GM03348 (cell line): Measurements from ENCODE around the gene FBXW11.
"Not testable (repeated sequence)": the region's sequence is repeated elsewhere in the genome, so short reads cannot be mapped to it uniquely, and the experiment has no call there.

Experiments used
- DNase-seq: peaks from one replicate; pipeline ENCODE4 v3.0.0; 2012; ENCODE audit warnings: low spot score

Gene FBXW11

DNA sequence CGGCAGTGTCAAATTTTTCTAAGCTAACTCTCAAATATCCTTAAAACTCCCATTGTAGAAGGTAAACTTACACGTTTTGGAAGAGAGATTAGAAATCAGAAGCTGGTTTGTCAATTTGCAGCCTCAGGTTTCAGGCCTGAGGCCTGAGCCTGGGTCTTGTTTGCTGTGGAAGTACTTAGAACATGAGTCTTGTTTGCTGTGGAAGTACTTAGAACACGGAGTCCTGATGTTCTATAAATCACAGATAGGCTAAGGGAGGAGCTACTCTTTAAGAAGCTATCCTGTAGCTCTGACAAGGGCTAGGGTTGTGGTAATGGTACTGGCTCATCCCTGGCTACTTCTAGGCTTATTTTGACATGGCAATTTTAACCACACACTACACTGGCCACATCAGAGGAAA is 97.8 kb downstream of the FBXW11 start:
- DNase-seq = no peak

DNA sequence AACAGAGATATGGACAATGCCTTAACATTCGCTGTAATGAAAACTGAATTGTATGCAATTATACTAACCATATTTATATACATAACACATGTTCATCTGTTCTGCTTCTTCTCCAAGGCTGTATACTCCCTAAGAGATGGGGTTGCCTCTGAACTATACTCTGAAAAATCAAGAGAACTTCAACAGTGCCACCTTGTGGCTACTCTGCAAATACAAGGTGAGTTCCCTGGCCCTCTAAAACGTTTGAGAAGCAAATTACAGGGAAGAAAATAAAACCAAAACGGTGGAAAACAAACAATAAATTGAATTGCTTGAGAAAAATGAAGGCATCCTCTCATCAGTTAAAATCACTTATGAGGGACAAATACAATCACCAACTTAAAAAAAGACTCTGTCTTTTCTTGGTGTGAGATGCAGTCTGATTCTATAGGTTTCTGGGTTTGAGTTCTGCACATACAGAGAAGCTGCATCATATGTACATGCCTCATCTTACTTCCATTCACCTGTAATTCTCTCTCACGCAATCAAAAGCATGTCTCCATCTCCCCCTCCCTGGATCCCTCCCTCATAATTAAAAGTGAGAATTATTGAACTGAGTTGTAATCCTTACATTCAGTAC is 98.6 kb downstream of the FBXW11 start:
- DNase-seq = peak; percentile 64

DNA sequence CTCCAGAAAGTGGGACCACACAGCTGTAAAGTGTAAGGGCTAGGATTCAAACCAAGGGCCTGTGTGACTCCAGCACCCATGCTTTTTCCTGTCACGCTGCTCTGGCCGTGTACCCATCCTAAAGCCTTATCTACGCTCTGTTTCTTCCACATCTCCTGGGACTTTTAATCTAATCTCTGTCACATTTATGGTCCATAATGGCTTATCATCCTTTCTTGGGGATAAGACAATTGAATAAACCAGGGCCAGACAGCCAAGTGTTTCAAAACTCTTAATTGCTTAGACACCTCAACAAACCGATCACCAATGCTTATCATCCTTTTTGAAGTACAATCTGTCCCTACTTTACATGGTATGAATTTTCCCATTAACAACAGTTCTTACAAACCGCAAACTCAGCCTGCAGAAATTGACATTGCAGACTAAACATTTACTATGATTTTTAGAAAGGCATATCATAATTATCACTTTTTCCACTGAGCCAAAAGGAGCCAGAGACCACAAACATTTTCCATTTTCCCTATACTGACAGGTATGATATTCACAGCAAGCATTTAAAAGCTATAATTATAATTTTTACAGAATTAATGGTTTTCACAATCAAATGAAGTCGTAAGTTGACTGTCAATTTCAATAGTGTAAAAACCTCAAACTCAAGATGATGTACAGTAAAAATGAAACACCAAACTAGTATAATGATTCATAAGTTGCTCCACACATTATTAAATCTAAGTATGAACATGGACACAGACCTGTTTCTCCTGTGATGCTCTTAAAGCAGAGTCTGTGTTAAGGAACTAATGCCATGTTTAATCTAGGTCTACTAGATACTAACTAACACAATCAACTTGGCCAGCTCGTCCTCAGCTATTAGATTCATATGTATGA is 99.5 kb downstream of the FBXW11 start:
- DNase-seq = no peak

DNA sequence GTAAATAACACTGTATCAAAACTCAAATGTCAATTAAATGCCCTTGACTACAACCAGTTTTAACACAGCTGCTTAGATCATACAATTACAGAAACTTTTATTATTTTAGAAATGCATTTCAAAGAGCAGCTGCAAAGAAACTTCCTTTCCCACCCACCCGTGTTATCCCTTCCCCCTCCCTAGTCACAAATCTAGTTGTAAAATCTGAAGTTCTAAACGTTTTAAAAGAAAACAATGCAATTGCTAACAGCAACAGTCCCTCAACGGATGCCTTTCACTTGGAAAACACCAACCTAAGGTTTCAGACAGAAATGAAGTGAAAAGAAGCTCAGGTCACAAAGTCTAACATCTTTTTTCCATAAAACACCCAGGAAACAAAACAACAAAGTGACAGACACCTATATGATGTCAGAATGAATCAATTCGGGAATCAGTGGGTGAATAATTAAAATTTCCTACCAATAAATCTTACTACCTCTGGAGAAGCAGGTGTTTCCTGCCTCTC is 100.3 kb downstream of the FBXW11 start:
- DNase-seq = no peak

DNA sequence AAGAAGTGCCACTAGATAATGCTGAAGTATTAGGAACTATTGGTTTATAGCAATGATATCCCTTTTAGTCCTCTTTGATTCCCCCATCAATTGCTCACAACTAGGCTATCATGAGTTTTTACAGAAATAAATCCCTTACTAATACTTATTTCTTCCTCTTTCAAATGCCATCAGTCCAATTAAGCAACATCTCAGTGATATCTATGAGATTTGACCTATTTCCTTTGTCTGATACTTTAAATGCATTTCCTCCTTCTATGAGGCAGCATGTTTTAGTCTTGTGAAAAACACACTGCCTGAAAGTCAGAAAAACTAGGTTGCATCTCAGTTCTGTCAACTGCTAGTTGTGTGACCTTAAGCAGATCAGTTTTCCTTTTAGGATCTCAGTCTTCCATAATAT is 101.6 kb downstream of the FBXW11 start:
- no peak for DNase-seq

DNA sequence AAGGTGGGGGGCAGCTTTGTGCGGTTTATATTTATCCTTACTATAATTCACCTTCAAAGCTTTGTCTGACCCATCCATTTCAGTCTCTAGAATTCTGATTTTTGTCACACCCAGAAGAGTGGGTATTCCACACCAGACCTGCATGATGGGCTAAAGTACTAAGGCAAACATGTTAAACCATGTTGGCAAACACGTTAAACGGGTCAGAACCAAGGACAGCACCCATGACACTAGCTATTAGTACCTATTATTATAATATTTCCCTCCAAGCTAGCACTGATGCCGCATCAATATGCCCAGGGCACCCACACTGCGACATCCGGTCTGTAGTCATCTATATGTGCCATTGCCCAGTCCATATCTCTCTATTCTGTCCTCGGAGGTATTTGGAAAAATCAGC is 104.7 kb downstream of the FBXW11 start:
- DNase-seq = no peak

DNA sequence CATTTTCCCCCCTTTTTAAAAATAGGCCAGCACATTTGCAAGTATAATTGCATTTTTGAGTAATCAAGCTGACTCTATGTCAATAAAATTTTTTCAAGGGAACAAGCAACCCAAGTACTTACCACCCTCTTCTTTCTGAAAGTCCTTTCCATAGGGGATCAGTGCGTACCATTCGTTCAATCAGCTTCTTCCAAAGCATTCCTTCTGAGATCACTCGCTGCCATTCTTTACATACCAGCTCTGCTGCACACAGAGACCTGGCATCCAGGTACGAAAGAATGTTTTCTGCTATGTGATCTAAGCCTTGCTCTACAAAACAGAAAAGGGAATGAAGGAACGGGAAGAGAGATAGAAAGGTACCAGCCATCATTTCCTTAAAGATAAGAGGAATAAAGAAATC is 106.6 kb downstream of the FBXW11 start:
- no peak for DNase-seq

DNA sequence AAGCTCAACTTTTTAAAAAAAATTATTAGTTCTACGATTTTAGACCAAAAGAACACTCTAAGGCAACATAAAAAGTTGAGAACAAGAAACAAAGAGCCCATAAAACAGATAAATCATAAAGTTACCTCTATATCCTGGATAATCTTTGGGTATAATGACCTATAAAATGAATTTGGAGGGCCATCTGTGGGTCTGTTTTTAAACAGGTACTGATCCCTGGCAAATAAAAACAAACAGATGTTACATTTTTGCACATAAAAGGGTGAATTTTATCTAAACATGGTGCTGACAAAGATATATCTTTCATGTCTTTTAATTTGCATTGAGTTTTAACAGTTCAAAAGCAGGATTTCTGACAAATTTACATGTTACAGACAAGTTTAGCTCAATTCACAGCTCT is 107.6 kb downstream of the FBXW11 start:
- no peak for DNase-seq

DNA sequence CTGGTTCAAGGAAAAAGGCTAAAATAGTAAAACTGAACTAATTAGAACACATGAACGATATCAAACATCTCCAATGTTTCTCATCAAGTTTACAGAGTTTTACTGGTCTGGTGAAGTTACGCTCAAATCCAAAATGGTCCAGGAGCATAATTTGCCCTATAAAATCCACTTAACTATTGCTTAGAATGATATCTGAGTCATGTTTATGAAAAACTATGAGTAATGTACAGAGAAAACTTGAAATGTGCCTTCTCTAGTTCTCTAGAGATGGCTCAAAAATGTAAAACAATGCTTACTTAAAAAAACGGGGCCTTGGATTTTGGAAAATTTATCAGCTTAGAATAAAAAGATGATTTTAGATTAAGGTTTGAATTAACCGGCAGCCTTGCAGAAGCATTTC is 108.1 kb downstream of the FBXW11 start:
- no peak for DNase-seq

DNA sequence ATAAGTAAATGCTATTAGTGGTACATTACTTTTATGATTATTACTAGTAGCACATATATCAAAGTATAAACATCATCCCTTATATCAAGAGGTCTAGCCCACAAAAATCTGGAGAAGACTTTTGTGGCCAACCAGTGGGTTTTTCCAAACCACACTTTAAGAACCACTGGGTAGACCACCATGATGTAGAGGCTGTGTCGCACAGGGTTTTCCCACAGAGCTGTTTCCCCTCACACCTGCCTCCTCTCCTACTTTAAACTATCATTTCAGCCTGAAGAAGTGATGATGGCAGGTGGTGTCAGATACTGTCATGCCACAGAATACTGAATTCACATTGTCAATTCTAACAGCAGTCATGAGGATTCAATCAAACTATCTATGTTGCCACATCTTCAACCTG is 109.2 kb downstream of the FBXW11 start:
- DNase-seq = no peak

DNA sequence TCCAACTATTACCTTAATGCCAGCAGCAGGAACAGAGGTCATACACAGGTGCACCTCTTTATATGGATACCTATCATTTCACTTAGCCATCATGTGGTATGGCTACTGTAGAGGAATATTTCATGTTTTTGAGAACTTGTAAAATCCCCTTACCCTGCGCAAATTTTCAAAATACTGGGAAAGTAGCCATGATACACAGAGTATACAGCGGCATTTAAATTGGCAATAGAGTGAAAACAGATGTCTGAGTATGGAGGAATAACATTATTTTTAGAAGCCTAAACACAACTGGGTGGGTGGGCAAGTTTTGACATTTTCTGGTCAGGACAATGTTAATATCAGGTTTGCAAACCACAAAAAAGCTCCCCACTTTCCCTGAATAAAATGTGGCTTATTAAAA is 111.4 kb downstream of the FBXW11 start:
- no peak for DNase-seq

DNA sequence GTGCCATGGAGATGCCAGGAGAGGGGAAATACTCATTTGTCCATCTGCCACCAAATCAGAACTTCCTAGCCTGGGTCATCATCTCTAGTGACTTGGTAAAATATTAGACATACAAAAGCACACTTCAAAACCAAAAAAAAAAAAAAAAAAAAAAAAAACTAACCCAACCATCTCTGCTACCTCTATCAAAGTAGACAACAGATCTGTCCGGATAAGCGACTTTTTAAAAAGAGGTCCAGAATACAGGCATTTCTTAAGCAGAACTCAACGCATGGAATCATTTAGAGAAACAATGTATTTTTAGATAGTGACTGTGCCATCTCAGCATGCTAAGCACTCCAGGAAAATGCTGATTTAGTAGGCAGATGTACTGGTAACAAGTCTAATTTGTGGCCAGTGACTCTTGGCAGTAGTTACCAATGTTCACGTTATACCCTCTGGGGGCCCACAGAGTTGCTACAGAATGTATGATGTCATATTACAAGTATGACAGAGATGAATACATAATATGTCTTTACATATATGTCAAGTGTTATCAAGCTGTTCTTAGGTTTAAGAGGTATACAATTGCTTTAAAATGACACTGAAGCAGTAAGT is 113.0 kb downstream of the FBXW11 start:
- peak; percentile 54 for DNase-seq

DNA sequence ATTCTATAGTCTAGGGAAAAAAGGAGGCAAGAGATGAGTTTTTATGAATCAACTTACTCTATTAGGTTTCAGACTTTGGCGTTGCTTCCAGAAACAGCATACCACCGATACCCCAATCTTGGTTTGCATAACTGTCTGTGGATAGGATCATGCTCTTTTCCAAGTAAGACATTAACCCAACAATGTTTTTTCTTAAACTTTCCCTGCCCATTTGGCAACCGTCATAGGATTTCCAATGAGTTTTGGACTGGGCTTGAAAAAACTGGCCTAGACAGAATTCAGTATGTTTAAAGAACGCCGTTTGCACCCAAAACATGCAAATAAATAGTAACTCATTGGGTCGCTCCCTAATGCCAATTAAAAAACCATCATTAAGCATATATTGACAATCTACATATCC is 114.8 kb downstream of the FBXW11 start:
- DNase-seq = no peak

DNA sequence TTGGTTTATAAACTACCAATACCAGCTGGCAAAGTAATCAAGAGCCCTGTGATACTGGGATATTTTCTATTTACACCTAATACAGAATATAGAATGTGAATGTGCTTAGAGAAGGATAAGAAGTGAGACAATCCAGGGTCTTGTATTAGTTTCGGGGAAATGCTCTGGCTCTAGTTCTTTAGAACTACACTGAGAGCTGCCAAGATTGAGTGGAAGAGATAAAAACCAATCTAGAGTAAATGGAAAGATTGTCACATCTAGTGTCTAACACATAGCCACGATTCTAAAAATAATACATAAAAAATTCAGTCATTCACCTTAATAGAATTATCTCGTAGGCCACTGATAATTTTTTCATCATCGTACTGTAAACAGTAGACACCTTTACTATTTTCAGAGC is 115.3 kb downstream of the FBXW11 start:
- no peak for DNase-seq

DNA sequence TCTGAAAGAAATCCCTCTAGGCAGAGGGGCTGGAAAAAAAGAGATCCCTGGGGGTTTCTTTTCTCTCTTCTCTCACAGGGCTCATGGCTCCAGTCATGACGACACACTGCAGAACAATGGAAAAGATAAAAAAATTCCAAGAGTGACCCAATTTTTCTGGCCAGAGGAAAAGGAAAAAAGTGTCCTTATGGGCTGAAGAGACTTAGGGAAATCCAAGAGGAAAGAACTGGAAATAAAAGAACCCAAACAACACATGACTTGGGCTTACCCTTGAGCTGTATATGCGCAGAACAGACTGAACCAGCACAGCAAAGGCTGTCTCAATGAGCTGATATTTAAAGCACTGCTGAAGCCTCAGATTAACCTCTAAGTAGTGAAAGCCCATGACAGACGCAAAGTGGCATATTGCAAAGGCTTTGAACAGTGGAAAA is 118.4 kb downstream of the FBXW11 start:
- no peak for DNase-seq

DNA sequence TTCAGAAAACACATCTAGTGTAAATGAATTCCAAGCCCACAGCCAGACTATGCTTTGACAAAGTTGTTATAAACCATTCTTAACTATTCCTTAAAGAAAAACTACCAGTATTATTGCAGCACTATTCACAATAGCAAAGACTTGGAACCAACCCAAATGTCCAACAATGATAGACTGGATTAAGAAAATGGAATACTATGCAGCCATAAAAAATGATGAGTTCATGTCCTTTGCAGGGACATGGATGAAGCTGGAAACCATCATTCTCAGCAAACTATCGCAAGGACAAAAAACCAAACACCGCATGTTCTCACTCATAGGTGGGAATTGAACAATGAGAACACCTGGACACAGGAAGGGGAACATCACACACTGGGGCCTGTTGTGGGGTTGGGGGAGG is 120.4 kb downstream of the FBXW11 start:
- not testable (repeated sequence) for DNase-seq

DNA sequence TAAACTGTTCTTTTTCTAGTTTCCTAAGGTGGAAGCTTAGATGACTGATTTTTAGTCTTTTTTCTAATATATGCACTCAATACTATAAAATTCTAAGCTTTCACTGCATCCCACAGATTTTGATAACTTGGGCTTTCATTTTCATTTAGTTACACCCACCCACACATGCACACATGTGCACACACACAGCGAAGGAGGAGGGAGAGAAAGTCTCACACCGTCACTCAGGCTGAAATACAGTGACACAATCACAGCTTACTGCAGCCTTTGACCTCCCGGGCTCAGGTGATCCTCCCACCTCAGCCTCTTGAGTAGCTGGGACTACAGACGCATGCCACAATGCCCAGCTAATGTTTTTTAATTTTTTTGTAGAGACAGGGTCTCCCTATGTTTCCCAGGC is 124.3 kb downstream of the FBXW11 start:
- no peak for DNase-seq

DNA sequence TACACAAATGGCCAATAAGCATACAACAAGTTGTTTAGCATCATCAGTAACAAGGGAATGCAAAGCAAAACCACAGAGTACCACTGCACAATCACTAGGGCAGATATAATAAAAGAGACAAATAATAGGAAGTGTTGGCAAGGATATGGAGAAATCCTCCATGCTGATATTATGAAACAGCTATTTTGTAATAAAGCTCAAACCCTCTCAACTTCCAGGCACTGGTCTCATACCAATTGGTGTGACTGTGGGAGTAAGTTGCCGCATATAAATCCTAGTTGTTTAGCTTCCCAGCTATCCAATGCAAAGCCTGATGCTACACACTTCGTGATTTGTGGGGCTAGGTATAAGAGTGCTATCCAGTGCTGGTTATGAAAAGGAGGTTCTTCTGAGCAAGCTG is 132.2 kb downstream of the FBXW11 start:
- peak; percentile 55 for DNase-seq

DNA sequence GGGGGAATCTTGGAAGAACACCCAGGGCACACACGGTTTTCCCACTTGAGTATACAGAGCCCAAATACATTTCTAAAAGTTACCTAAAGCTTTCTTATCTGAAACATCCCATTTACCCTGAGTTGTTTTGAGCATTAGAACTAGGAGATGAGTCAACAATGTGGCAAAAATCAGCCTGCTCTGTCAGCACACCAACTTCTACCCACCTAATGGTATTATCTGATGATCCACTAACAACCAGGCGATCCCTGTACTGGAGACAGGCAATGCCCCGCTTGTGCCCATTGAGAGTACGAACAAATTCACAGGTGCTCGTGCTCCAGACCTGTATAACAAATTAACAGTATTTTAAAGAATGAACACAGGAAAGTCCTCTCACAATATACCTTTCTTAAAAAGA is 133.8 kb downstream of the FBXW11 start:
- no peak for DNase-seq

DNA sequence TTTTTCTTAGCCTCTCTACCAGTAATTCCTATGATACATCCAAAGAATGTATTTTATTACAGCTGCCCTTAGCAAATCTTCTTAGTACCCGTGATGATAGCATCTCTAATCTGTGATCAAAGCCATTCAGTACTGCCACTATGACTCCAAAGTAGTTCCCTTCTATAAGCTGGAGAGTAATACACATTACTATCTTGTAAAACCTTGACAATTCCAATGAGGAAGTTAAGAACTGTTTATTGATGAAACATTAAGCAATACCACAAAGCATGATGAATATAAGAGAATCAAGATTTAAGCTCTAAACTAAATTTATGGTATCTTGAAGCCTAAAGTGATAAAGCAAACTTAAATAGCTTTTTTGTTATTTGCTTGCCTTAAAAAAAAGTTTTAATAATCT is 134.7 kb downstream of the FBXW11 start:
- DNase-seq = no peak

DNA sequence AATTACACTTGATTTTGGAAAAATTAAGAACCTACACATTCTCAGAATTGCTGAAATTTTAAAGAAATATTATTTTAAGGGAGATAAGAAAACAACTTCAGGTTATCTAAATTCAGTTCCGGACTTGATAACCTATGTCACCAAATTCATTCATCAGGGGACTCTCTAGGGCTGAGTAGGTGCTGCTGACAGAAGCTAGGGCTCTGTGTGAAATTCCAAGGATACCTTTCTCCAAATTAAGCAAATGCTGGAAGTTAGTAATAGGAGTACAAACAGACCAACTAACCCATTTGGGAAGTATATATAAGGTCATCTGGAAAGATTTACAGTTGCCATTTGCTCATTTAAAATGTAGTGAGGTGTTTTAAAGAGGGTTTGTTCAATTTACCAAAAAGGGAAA is 136.5 kb downstream of the FBXW11 start:
- DNase-seq = no peak

DNA sequence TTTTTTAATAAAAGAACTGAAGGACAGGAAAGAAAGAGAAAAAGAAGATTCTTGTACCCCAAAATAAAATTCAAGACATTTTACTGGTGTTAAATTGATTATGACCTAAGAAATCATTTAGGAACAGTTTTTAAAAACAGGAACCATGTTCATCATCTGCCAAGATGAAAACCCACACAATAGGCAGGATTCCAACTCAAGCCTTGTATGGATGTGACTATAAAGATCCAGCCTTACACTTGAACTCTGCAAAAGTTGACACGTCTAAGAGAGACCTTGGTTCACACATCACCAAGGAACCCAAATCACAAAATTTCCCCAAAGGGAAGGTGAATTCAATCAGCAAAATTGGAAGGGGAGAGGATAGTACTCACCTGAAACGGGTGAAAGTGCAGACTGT is 138.2 kb downstream of the FBXW11 start:
- no peak for DNase-seq

DNA sequence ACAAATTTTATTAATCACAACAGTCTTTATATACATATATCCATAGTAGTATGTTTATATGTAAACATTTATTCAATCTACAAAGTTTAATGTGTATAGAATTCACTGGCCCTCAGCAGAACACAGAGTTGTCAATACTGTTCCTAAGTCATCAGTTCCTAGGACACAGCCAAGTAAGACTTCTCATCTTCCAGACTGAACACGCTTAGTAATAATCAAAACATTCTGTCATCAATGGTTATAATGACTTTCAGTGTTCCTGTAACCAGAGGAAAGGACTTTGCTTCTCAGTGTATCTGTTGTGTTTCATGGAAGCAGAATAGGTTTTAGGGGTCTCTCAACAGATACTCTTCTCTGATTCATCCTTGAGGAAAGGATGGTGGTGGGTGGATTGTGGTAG is 138.7 kb downstream of the FBXW11 start:
- peak; percentile 36 for DNase-seq
